PC-3 (cell line): ENCODE results near the gene UCN3. TPM values are rescaled to one million over a fixed set of nuclear protein-coding genes. Genes with fewer than 3 reads are reported as not detected.
A peak's percentile ranks its signal among the peaks of the same experiment; 100 is the strongest.
"Not testable (repeated sequence)": the region's sequence is repeated elsewhere in the genome, so short reads cannot be mapped to it uniquely, and the experiment has no call there.

Source experiments
- ATAC-seq: fragments of 200-7000 bp; cut with Tn5 transposase; 2 replicates; pipeline ENCODE4 v1.9.1; 2020; ENCODE audit warnings: mild to moderate bottlenecking, moderate library complexity
- BruUV-seq: library from RNA; stranded (reverse); fragments of 400-500 nt; replicated peaks from 2 replicates; lab custom pipeline; 2021; lab: Mats Ljungman, UMichigan
- CTCF ChIA-PET: fragments of 300-600 bp; sonication (Branson Sonifier 250); formaldehyde crosslinking; loops from one replicate; lab custom pipeline; 2022; ENCODE audit warnings: antibody characterized with exemption; lab: Charles Lee
- POLR2A ChIA-PET: fragments of 300-600 bp; sonication (Branson Sonifier 250); formaldehyde crosslinking; loops from one replicate; lab custom pipeline; 2022; ENCODE audit warnings: antibody characterized with exemption; ENCODE audit not compliant: unreplicated experiment; lab: Charles Lee
- DNase-seq: peaks from one replicate; pipeline ENCODE4 v3.0.0-alpha.2; 2015
- H2AFZ ChIP-seq: fragments of 300-600 bp; sonication (generic); 2 replicates; pipeline ENCODE4 v1.6.0; 2016; ENCODE audit warnings: antibody characterized with exemption, low read length
- H3F3A ChIP-seq: fragments of 300-600 bp; sonication (generic); one replicate; pipeline ENCODE4 v1.6.0; 2017; ENCODE audit warnings: antibody characterized with exemption, low read length, control low read depth, mild to moderate bottlenecking; ENCODE audit not compliant: unreplicated experiment
- H3K27ac ChIP-seq: fragments of 300-600 bp; sonication (generic); 2 replicates; pipeline ENCODE4 v1.5.1; 2016; ENCODE audit warnings: mild to moderate bottlenecking, low read length
- H3K27me3 ChIP-seq: fragments of 300-600 bp; sonication (generic); 2 replicates; pipeline ENCODE4 v1.6.1; 2016; ENCODE audit warnings: low read length, mixed read lengths
- H3K36me3 ChIP-seq: fragments of 300-600 bp; sonication (generic); 2 replicates; pipeline ENCODE4 v1.6.1; 2016; ENCODE audit warnings: low read depth, mixed run types, low read length, mixed read lengths
- H3K4me1 ChIP-seq: fragments of 300-600 bp; sonication (generic); 2 replicates; pipeline ENCODE4 v1.5.1; 2016; ENCODE audit warnings: low read length; ENCODE audit not compliant: insufficient read depth
- H3K4me2 ChIP-seq: fragments of 300-600 bp; sonication (generic); 2 replicates; pipeline ENCODE4 v1.6.0; 2016; ENCODE audit warnings: low read length
- H3K4me3 ChIP-seq: fragments of 300-600 bp; sonication (generic); 2 replicates; pipeline ENCODE4 v1.5.1; 2016; ENCODE audit warnings: mild to moderate bottlenecking, low read length, mixed read lengths
- H3K79me2 ChIP-seq: fragments of 300-600 bp; sonication (generic); 2 replicates; pipeline ENCODE4 v1.6.1; 2017; ENCODE audit warnings: low read length, mixed read lengths
- H3K9ac ChIP-seq: fragments of 300-600 bp; sonication (generic); 2 replicates; pipeline ENCODE4 v1.6.0; 2016; ENCODE audit warnings: mild to moderate bottlenecking, low read length
- H3K9me2 ChIP-seq: fragments of 300-600 bp; sonication (generic); replicated peaks from 2 replicates; pipeline ENCODE4 v1.6.1; 2016; ENCODE audit warnings: mixed run types, low read length, mixed read lengths
- H3K9me3 ChIP-seq: fragments of 300-600 bp; sonication (generic); 2 replicates; pipeline ENCODE4 v1.6.1; 2016; ENCODE audit warnings: low read length, mixed read lengths
- H4K20me1 ChIP-seq: fragments of 300-600 bp; sonication (generic); 2 replicates; pipeline ENCODE4 v1.6.1; 2016; ENCODE audit warnings: low read length, mixed read lengths
- CTCF ChIP-seq: fragments of 300-600 bp; sonication (generic); conservative IDR thresholded peaks from 2 replicates; pipeline ENCODE4 v1.5.1; 2017; ENCODE audit warnings: antibody characterized with exemption, low read depth, mild to moderate bottlenecking, low read length
- EZH2 ChIP-seq: fragments of 300-600 bp; sonication (generic); IDR thresholded peaks from one replicate; pipeline ENCODE4 v1.6.1; 2017; ENCODE audit warnings: antibody characterized with exemption, mild to moderate bottlenecking, low read length; ENCODE audit not compliant: unreplicated experiment
- EZH2phosphoT487 ChIP-seq: fragments of 300-600 bp; sonication (generic); IDR thresholded peaks from 2 replicates; pipeline ENCODE4 v1.6.1; 2018; ENCODE audit warnings: mild to moderate bottlenecking, antibody characterized with exemption, low read length, borderline replicate concordance
- intact Hi-C: fragments of 100-400 bp; cut with micrococcal nuclease; formaldehyde crosslinking; loops from 2 replicates; pipeline ENCODE4 v1.9.0; 2023
- total RNA-seq: library from RNA; depleted of rRNA; stranded (reverse); fragments of >200 nt; gene quantifications from 2 replicates; pipeline ENCODE4 v1.2.3, GENCODE V29; 2014

UCN3 gene
- total RNA-seq, 1 experiment from 2014 or later = not detected

- Histone ChIP-seq H3K27ac (0 out of 2 replicates have a peak within 1 kb of the TSS, but pooled peaks have one; percentile 11), H3K36me3 (no peaks in the 10 kb centered on the region), H3K4me1 (peaks cover 6% of the 10 kb centered on the region; the same call in 1 of the 2 replicates), H3K9me2 (no peaks in the 10 kb centered on the region), H3F3A (no peaks in the 10 kb centered on the region), H4K20me1 (no peaks in the 10 kb centered on the region), H2AFZ (no peak within 1 kb of the TSS), H3K27me3 (no peaks in the 10 kb centered on the region), H3K9me3 (no peaks in the 10 kb centered on the region), H3K9ac (no peak within 1 kb of the TSS), H3K79me2 (no peaks in the 10 kb centered on the region), H3K4me3 (no peak within 1 kb of the TSS), H3K4me2 (no peak within 1 kb of the TSS)
- no TSS peak for BruUV-seq
- intact Hi-C loops = loop anchor here (1.0 kb wide), 1 partner anchor 8 kb away; the partner anchor contains the start of gene NET1
- TF ChIP-seq EZH2phosphoT487 (no peak), EZH2 (no peak), CTCF (no peak)
- ChIA-PET CTCF (interaction anchor here (0.5 kb wide), 1 partner anchor 589 kb away, joined by 3 read pairs; no protein-coding TSS in a partner anchor), POLR2A (interaction anchor here (0.5 kb wide), 1 partner anchor 32 kb away, joined by 3 read pairs; no protein-coding TSS in a partner anchor)
- DNase-seq (peak; percentile 7), ATAC-seq (peak; percentile 85)
Measured at GRCh38 chr10:5404208-5405041, 39.7 kb downstream of the UCN3 start, which contains the start of gene TUBAL3. TUBAL3 (minus strand) TSS chr10:5404828; CDS start chr10:5404792, 36 bp downstream.

- H3K79me2 ChIP-seq = no peaks in the 10 kb centered on the region
- H3F3A ChIP-seq = no peaks in the 10 kb centered on the region
- no peaks in the 10 kb centered on the region for H4K20me1 ChIP-seq
- BruUV-seq = no TSS peak
- ATAC-seq (no peak), DNase-seq (no peak)
- H3K4me2 ChIP-seq = no peak overlapping the region
- no peaks in the 10 kb centered on the region for H3K9me2 ChIP-seq
- TF ChIP-seq EZH2phosphoT487 = no peak
- TF ChIP-seq CTCF = no peak
- TF ChIP-seq EZH2 = no peak
- H3K9ac ChIP-seq = no peak overlapping the region
- intact Hi-C loops = no loop called here
- ChIA-PET CTCF (no interaction called here), POLR2A (no interaction called here)
- no peak overlapping the region for H2AFZ ChIP-seq
- no peak overlapping the region for H3K27ac ChIP-seq
- no peaks in the 10 kb centered on the region for H3K27me3 ChIP-seq
- H3K4me1 ChIP-seq = peaks cover 6% of the 10 kb centered on the region; the same call in 1 of the 2 replicates
- no peaks in the 10 kb centered on the region for H3K36me3 ChIP-seq
- no peak overlapping the region for H3K4me3 ChIP-seq
- no peaks in the 10 kb centered on the region for H3K9me3 ChIP-seq
Measured at GRCh38 chr10:5406918-5407317, 42.2 kb downstream of the UCN3 start.

GRCh38 chr10:5410787-5411186 is 46.0 kb downstream of the UCN3 start:
- not testable (repeated sequence) for H3K4me1 ChIP-seq

More at GRCh38 chr10:5410787-5411186, 46.0 kb downstream of the UCN3 start:
- H3K4me2 ChIP-seq, H4K20me1 ChIP-seq, H2AFZ ChIP-seq, H3K4me3 ChIP-seq, H3K36me3 ChIP-seq, ATAC-seq, BruUV-seq, H3K9me2 ChIP-seq, H3F3A ChIP-seq, intact Hi-C loops, DNase-seq, H3K27ac ChIP-seq, H3K9ac ChIP-seq, POLR2A ChIA-PET, H3K9me3 ChIP-seq, H3K27me3 ChIP-seq: not testable (repeated sequence)
- H3K79me2 ChIP-seq = peaks cover 29% of the 10 kb centered on the region
- CTCF ChIA-PET = interaction anchor here (0.6 kb wide), 1 partner anchor 23 kb away, joined by 3 read pairs; no protein-coding TSS in a partner anchor
